GM18873 (cell line): ENCODE results near the gene CPZ.

Experiments
- ATAC-seq: cut with Tn5 transposase; IDR thresholded peaks from one replicate; pipeline ENCODE4 v1.9.1; 2021; ENCODE audit warnings: mild to moderate bottlenecking, moderate library complexity, moderate number of reproducible peaks; ENCODE audit not compliant: unreplicated experiment, low FRiP score

Gene CPZ

DNA sequence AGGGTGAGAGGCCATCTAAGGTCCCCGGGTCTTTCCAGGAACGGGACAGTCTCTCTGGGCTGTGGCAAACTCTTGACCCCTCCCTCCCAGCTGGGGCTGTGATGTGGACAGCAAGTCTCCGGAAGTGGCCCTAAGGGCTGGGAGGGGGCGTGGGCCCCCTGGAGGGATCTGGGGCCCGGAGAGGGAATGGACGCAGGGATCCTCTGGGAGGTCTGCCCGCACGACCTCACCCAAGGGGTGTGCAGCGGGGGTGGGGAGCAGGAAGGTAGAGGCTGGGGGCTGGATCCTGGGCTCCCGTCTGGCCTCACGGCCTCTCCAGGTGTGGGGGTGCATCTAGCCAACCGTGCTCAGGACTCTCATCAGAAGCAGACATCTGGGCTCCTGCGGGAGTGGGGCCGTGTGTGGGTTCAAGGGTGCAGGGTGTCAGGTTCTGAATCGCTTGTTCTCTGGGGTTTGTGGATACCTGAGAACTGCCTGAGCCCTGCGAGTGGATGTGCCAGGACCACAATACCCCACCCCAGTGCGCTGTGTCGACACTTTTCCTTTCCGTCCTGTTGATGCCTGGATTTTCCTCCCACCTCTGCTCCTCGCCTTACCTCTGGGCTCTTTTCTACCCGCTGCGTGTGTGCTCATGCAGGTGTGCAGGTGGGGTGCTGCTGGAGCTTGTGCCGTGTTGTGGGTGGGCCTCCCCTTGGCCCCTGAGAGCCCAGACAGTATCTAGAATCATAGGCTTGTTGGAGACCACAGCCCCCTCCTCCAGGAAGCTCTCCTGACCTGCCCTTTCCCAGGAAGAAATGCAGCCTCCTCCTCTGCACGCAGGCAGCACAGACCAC lies 915 bp downstream of the CPZ start:
- ATAC-seq: no peak

DNA sequence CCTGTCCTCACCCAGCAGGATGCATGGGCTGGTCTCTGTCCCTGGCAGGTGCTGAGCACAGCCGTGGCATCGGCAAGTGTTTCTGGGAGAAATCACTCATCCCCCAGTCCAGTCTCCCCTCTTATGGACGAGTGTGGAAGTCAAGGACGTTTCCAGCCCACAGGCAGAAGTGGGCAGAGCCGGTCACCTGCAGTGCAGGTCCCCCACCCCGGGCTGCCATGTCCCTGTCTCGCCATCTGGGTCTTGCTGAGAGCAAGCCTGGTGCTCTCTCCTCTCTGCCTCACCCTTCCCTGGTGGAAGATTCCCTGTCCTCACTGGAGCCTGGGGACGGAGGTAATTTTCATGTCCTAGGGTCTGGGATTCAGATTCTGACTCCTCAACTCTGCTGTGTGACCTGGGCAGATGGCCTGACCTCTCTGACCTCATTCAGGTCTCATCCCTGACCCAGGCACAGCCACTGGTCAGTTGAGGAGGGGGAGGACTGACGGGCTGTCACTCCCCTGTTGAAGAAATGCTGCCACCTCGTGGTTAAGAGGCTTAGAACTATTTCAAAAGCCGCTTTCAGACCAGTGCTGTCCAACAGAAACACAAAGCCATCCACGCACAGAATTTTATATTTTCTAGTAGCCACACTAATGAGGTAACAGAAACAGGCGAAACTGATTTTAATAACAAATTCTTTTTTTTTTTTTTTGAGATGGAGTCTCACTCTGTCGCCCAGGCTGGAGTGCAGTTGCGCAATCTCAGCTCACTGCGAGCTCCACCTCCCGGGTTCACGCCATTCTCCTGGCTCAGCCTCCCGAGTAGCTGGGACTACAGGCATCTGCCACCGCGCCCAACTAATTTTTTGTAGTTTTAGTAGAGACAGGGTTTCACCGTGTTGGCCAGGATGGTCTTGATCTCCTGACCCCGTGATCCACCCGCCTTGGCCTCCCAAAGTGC lies 1.8 kb downstream of the CPZ start:
- ATAC-seq: no peak

DNA sequence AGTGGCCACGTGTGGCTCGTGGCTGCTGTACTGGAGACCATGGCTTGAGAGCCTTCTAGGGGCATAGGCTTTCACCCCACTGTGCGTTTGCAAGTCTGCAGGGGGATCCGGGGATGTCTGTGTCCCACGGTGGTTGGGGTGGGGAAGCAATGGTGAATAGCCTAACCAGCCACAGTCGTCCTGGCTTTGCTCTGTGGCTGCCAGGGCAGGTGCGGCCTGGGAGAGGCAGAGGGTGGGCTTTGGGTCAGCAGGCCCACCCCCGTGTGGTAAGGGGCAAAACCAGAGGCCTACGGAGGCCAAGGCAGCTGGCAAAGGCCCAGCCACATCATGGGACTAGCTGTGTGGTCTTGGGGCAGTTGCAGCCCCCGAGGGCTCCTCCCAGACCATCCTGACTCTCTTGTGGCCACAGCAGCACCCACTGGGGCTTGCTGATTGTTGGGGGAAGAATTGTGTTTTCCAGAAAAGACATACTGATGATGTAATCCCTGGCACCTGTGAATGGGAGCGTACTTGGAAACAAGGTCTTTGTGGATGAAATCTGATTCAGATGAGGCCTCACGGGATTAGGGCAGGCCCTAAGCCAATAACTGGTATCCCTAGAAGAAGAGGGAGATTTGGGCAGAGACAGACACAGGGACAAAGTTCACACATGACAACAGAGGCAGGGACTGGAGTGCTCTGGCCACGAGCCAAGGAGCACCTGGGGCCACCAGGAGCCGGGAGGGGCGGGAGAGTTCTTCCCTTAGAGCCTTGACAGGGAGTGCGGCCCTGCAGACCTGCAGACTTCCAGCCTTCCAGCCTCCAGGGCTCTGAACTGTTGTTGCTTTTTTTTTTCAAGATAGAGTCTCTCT lies 2.9 kb downstream of the CPZ start:
- ATAC-seq: no peak

DNA sequence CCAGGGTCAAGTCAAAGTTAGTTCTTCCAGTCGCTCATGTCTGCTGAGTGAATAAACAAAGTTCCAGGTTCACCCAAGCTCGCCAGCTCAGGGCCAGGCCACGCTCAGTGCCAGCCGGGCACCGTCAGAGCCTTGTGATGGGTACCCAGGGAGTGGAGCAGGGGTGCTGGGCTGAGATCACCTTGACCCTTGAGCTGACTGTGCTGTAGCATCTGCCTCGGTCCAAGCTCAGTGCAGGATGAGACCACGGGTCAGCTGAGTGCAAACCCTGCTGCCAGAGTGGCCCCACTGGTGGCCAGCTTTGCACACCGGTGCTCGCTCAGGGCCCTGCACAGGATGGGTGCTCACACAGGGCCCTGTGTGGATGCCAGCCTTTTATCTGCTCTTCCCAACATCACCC lies 4.3 kb downstream of the CPZ start:
- ATAC-seq: no peak

DNA sequence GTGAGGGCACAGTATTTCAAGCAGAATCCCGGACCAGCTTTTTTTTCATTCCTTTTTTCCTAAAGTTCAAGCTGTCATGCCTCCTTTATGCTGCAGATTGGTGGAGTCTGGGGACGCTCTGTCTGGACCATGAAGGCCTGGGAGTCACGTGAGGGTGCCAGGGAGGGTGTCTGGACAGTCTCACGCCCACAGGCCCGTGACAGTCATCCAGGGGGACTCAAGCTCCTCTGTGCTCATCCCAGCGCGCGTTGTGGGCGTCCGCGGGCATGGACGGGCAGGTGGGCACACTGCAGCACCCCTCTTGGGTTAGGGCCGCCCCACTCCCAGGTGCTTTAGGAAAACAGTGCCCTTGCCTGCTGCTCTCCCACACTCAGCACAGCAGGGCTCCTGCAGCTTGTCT lies 4.8 kb downstream of the CPZ start:
- no peak for ATAC-seq

DNA sequence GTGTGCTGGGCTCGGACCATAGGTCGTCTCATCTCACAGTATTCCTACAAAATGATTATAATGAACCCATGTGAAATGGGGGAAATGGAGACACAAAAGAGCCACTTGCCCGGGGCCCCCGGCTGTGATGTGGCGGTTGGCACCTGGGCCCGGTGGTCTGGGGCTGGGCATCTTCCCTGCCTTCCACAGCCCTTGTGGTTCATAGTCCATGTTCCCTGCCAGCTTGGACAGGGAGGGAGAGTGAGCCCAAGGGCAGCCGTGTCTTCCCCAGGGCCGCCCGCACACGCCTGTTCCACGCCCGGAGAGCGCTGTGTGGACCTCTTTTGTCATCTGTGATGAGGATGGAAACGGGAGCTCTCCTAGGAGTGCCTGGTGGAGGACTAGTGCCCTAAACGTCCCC lies 5.2 kb downstream of the CPZ start:
- no peak for ATAC-seq

DNA sequence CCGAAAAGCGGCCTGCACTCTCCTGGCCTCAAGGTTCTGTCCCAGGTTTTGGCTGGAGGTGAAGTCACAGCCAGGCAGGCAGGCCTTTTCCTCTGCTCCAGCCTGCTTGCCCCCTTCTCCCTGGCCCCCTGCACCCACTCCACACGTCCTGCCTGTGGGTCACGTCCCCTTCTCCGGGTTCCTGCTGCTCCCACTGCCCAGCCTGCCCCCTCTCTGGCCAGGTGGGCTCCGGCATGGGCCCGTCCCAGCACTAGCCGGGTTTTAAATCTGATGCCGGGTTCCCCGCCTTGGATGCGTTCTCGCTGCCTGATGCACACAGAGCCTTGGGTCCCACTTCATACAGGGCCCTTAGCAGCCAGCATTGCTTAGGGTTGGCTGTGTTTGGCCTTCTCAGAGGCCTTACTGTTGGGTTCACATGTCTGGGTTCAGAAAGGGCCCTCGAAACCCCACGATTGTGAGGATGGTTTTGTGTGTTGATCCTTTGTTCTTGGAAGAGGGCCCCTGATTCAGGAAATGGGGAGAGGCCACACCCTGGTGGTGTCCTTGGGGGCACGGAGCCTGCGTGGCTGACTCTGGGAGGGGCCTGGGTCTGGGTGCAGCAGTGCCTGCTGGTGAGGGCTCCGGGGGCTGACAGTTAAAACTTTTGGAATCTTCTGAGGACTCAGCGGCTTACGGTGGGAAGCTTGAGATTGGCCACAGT lies 6.0 kb downstream of the CPZ start:
- ATAC-seq: no peak

DNA sequence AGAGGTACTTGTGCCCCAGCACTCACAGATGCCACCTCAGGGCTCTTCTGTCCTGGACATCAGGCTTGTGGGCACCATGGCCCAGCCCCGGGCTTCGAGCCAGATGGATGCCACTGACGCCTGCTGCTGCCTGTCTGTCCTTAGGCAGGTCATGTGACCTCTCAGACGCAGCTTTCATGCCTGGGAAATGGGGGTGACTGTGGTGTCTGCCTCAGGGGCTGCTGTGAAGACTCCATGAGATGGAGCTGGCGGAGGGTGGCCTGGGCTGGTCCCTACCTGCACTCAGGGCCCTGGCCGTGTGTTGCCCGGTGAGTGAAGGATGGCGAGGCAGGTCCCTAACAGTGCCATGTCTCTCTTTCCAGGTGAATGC lies 6.5 kb downstream of the CPZ start:
- ATAC-seq: no peak

DNA sequence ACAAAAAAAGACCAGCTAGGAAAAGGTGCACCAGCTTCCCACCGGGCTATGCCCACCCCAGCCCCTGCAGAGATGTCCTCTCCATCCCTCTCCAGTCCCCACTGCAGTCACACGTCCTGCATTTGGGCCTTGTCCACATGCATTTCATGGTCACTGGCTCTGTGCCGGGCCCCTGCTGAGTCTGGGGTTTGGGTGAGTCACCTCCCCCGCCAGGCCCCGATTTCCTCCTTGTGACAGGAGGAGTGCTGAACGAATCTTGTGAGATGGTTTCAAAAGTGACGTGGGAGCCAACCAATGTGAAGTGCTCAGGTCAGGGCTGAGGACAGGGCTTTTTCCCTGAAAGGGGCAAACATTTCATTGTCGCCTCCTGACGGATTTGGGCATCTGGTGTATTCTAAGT lies 7.1 kb downstream of the CPZ start:
- ATAC-seq: no peak

DNA sequence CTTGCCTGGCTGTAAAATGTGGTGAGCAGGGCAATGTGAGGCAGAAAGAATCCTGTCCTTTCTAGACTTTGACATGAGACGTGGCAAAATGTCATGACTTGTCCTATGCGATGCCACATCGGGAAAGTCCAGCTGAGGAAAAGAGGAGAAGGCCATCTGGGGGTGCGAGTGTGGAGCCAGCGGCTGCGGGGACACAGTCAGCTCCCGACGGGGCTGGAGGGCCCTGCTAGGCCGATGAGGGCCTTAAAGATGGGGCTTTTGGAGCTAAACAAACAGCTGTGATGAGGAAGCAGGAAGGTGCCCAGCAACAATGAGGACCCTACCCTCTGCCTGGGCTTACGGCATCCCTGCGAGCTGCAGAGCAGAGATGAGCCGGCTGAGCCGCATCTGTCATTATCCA lies 7.7 kb downstream of the CPZ start:
- no peak for ATAC-seq

DNA sequence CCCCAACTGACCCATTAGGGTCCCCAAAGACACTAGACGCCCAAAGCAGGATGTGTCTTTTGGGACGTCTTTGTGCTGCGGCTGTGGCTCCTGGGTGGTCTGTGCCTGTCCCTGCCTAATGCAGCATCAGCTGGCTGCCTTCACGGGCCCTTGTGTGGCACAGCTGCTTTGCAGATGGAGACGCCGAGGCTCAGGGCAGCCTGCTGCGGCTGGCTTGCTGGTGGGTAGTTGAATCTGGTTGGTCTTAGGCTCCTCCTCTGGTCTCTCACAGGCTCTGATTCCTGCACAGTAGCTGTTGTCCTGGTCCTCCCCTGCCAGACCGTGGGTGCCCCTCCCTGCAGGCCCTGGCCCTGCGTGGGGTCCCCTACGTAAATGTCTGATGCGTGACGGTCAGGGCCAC lies 8.1 kb downstream of the CPZ start:
- ATAC-seq: no peak

DNA sequence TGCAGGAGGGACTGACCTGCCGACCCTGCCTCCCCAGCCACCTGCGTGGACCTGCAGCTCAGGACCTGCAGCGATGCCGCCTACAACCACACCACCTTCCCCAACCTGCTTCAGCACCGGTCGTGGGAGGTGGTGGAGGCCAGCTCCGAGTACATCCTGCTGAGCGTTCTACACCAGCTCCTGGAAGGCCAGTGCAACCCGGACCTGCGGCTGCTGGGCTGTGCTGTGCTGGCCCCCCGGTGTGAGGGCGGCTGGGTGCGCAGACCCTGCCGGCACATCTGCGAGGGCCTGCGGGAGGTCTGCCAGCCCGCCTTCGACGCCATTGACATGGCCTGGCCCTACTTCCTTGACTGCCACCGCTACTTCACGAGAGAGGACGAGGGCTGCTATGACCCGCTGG lies 8.5 kb downstream of the CPZ start:
- no peak for ATAC-seq

DNA sequence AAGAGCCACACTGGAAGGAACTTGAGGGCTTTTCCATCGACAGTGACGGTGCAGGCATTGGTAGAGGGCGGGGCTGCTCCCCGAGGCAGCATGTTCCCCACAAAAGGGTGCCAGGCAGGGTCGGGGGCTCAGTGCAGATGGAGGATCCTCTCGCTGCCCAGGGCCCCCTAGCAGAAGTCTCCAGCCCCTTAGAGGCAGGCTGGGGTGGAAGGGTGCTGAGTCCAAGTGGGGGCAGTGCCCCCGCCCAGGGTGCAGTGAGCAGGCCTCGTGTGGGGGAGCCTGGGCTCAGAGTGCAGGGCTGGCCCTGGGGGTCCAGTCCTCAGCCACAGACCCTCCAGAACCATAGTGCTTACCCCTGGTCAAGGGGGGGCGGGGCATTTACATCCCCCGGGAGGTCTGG lies 9.0 kb downstream of the CPZ start:
- ATAC-seq: no peak

DNA sequence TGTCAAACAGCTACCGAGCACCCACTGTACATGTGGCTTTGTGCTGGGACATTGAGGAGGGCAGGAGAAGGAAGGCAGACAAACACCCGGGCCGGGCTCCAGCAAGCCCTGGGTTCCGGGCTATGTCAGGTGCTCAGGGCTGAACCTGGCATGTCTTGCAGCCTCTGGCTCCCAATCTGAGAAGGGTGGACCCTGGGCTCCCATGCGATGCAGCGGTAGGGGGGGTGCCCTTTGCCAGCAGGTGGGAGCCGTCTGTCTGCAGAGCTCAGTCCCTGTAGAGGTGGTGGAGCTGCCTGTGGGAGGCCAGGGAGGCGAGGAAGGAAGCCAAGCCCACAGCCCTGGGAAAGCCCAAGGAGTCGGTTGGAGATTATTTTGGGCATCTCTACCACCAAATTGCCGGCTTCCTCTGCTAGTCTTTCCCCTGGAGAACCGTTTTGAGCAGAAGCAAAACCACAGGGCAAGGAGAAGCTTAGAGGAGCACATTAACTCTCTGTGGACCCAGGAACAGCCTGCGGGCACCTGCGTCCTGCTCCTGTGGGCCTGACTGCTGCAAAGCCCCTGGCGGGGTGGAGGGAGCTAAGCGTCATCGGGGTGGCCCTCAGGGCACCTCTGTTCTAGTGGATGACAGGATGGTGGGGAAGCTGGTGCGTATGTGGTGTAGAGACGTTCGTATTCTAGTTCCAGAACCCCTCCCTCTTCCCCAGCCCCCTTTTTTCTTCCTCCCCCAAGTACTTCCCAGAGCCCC lies 10.3 kb downstream of the CPZ start:
- no peak for ATAC-seq

DNA sequence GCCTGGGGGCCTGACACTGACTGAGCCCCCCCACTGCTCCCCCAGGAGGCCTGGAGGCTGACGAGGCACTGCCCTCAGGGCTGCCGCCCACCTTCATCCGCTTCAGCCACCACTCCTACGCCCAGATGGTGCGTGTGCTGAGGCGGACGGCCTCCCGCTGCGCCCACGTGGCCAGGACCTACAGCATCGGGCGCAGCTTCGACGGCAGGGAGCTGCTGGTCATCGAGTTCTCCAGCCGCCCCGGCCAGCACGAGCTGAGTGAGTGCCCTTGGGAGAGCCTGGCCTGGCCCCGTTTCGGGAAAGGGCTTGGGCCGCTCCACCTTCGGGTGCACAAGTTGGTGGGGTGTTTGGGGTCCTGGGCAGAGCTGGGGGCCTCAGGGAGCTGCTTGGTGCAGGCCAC lies 11.4 kb downstream of the CPZ start:
- no peak for ATAC-seq

DNA sequence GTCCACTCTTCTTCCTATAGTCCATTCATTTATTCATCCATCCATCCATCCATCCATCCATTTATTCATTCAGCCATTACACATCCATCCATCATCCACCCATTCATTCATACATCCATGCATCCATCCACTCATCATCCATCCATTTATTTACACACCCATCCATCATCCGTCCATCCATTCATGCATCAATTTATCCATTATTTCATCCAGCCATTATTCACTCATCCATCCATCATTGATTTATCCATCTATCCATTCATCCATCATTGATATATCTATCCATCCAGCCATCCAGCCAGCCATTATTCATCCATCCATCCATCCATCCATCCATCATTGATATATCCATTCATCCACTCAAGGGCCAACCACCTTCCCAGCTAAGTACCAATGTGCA lies 12.7 kb downstream of the CPZ start:
- ATAC-seq: no peak

DNA sequence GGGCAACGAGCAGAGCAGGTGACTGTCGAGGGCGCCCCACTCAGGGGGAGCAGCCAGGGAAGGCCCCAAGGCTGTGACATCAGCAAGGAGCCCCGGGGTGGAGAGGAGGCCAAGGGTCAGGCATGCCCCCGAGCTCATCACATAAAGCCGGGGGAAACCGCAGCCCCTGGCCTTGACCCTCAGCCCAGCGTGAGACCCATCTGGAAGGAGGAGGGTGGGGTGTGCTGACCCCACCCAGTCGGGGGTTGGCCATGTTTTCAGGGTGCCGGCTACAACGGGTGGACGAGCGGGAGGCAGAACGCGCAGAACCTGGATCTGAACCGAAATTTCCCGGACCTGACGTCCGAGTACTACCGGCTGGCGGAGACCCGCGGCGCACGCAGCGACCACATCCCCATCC lies 13.9 kb downstream of the CPZ start:
- ATAC-seq: no peak

DNA sequence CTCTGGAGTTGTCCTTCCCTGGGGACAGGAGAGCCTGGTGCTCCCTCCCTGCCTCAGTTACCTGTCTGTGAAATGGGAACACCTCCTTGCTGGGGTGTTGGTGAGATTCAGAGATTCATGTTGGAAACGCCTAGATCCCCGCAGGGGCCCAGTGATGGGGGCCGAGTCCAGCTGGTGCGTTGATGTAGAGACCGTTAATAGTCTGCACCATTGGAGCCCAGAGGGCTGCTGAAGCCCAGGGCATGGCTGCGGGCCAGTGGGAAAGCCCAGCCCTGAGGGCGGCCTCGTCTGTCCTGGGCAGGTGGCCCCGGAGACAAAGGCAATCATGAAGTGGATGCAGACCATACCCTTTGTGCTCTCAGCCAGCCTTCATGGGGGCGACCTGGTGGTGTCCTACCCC lies 14.4 kb downstream of the CPZ start:
- no peak for ATAC-seq

DNA sequence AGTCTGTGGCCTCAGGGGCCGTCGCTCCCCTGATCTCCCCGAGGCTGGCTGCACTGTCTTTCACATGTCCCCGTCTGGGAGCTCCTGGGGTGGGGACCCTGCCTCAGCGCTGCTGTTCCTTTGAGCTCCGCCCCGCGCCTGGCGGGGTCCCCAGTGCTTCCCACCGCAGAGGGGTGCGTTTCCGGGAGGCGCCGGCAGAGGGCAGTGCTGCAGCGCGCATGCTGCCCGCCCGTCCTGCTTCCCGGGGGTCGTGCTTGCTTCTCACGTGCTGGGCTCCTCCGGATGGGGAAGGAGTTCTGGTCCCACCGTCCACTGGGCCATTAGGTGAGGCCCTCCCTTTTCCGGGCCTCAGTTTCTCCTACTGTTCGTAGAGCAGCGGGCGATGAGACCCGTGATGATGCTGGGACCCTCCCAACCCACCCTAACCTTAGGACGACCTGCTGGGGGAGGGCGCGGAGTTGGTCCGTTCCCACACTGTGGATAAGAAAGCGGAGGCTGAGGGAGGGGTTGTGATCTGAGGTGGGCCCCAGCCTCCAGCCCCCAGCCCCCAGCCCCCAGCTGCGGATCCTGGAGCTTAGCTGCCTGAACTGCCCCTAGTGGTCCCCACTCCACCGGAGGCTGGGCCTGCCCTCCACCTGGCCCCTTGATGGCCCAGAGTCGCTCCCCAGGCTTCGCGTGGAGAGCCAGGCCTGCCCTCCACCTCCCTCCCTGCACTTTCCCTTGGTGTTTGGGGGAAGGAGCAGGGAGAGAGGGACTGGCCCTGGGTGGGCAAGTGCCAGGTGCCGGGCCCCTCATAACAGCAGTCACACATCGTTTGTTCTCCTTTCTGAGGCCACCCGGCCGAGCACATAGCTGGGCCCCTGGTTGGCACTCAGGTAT lies 15.3 kb downstream of the CPZ start:
- no peak for ATAC-seq
